Measurements from ENCODE around the gene CENPX.

CENPX gene

GRCh38 chr17:82022310-82022980 lies at the start of gene CENPX:
Gene CENPX, minus strand, starts transcription at chr17:82022878. Its CDS starts 17 bp downstream, at chr17:82022861.
- Histone ChIP-seq H3K9me3 (ENCODE audit: low read depth, low read length) (no peaks in the 10 kb centered on the region), H3K36me3 (ENCODE audit: insufficient read depth, low read length) (no peaks in the 10 kb centered on the region), H3K27ac (no peak within 1 kb of the TSS), H3K9ac (ENCODE audit: insufficient read length) (peak within 1 kb of the TSS; percentile 85), H3K4me3 (peak within 1 kb of the TSS; percentile 98)
- TF ChIP-seq POLR2AphosphoS5 (IDR thresholded peaks at IDR 0.05; ENCODE audit: borderline replicate concordance, low read depth, low read length): peak; percentile 55; the same call in 1 of the 2 replicates
- TF ChIP-seq EZH2 (IDR thresholded peaks at IDR 0.05): no peak
- DNase-seq (ENCODE audit: low read depth, low spot score): no peak

GRCh38 chr17:82070611-82071010 lies 47.9 kb upstream of the CENPX start:
- Histone ChIP-seq H3K9ac (ENCODE audit: insufficient read length) (no peak overlapping the region), H3K4me3 (no peak overlapping the region), H3K27ac (no peak overlapping the region), H3K36me3 (ENCODE audit: insufficient read depth, low read length) (no peaks in the 10 kb centered on the region), H3K9me3 (ENCODE audit: low read depth, low read length) (no peaks in the 10 kb centered on the region)
- TF ChIP-seq FOXP2 (optimal IDR thresholded peaks at IDR 0.05; ENCODE audit: control extremely low read depth, extremely low read length, insufficient read depth) (no peak), EZH2 (IDR thresholded peaks at IDR 0.05) (no peak), POLR2AphosphoS5 (IDR thresholded peaks at IDR 0.05; ENCODE audit: borderline replicate concordance, low read depth, low read length) (no peak)
- no peak for DNase-seq (ENCODE audit: low read depth, low spot score)

- no peak for DNase-seq (ENCODE audit: low read depth, low spot score)
- peaks cover 12% of the 10 kb centered on the region; the same call in 1 of the 2 replicates for H3K36me3 ChIP-seq (ENCODE audit: insufficient read depth, low read length)
- no peaks in the 10 kb centered on the region for H3K9me3 ChIP-seq (ENCODE audit: low read depth, low read length)
- H3K27ac ChIP-seq: peak within 1 kb of the TSS; percentile 86
- peak within 1 kb of the TSS; percentile 96 for H3K9ac ChIP-seq (ENCODE audit: insufficient read length)
- no peak for TF ChIP-seq EZH2 (IDR thresholded peaks at IDR 0.05)
- 0 out of 2 replicates have a peak, but pooled peaks have one; percentile 13 for TF ChIP-seq POLR2AphosphoS5 (IDR thresholded peaks at IDR 0.05; ENCODE audit: borderline replicate concordance, low read depth, low read length)
- H3K4me3 ChIP-seq: peak within 1 kb of the TSS; percentile 90
Measured at GRCh38 chr17:82065638-82066303, 43.1 kb upstream of the CENPX start, which contains the start of gene DUS1L. Gene DUS1L, minus strand, starts transcription at chr17:82065804. Its CDS starts 745 bp downstream, at chr17:82065059.

- Histone ChIP-seq H3K9ac (ENCODE audit: insufficient read length) (peak overlapping the region; percentile 96), H3K36me3 (ENCODE audit: insufficient read depth, low read length) (peaks cover 18% of the 10 kb centered on the region; the same call in 1 of the 2 replicates), H3K4me3 (peak overlapping the region; percentile 90), H3K27ac (no peak overlapping the region), H3K9me3 (ENCODE audit: low read depth, low read length) (no peaks in the 10 kb centered on the region)
- DNase-seq (ENCODE audit: low read depth, low spot score): no peak
- TF ChIP-seq FOXP2 (optimal IDR thresholded peaks at IDR 0.05; ENCODE audit: control extremely low read depth, extremely low read length, insufficient read depth) (no peak), EZH2 (IDR thresholded peaks at IDR 0.05) (no peak), POLR2AphosphoS5 (IDR thresholded peaks at IDR 0.05; ENCODE audit: borderline replicate concordance, low read depth, low read length) (no peak)
Measured at GRCh38 chr17:82065193-82065637, 42.5 kb upstream of the CENPX start.

- peak overlapping the region; percentile 90 for H3K4me3 ChIP-seq
- H3K27ac ChIP-seq: no peak overlapping the region
- DNase-seq (ENCODE audit: low read depth, low spot score): no peak
- peaks cover 24% of the 10 kb centered on the region; the same call in 1 of the 2 replicates for H3K36me3 ChIP-seq (ENCODE audit: insufficient read depth, low read length)
- peak overlapping the region; percentile 96 for H3K9ac ChIP-seq (ENCODE audit: insufficient read length)
- no peaks in the 10 kb centered on the region for H3K9me3 ChIP-seq (ENCODE audit: low read depth, low read length)
- no peak for TF ChIP-seq EZH2 (IDR thresholded peaks at IDR 0.05)
- no peak for TF ChIP-seq POLR2AphosphoS5 (IDR thresholded peaks at IDR 0.05; ENCODE audit: borderline replicate concordance, low read depth, low read length)
- TF ChIP-seq FOXP2 (optimal IDR thresholded peaks at IDR 0.05; ENCODE audit: control extremely low read depth, extremely low read length, insufficient read depth): no peak
Measured at GRCh38 chr17:82064433-82065192, 41.9 kb upstream of the CENPX start.

GRCh38 chr17:82063424-82064415 lies 41.0 kb upstream of the CENPX start:
- H3K4me3 ChIP-seq: peak overlapping the region; percentile 90; the same call in 1 of the 2 replicates
- TF ChIP-seq EZH2 (IDR thresholded peaks at IDR 0.05) (no peak), FOXP2 (optimal IDR thresholded peaks at IDR 0.05; ENCODE audit: control extremely low read depth, extremely low read length, insufficient read depth) (no peak), POLR2AphosphoS5 (IDR thresholded peaks at IDR 0.05; ENCODE audit: borderline replicate concordance, low read depth, low read length) (no peak)
- H3K9ac ChIP-seq (ENCODE audit: insufficient read length): peak overlapping the region; percentile 96
- H3K36me3 ChIP-seq (ENCODE audit: insufficient read depth, low read length): peaks cover 25% of the 10 kb centered on the region; the same call in 1 of the 2 replicates
- no peak for DNase-seq (ENCODE audit: low read depth, low spot score)
- H3K9me3 ChIP-seq (ENCODE audit: low read depth, low read length): no peaks in the 10 kb centered on the region
- no peak overlapping the region for H3K27ac ChIP-seq

GRCh38 chr17:82062984-82063368 lies 40.3 kb upstream of the CENPX start:
- Histone ChIP-seq H3K27ac (no peak overlapping the region), H3K9me3 (ENCODE audit: low read depth, low read length) (no peaks in the 10 kb centered on the region), H3K9ac (ENCODE audit: insufficient read length) (no peak overlapping the region), H3K4me3 (no peak overlapping the region), H3K36me3 (ENCODE audit: insufficient read depth, low read length) (peaks cover 28% of the 10 kb centered on the region; the same call in 1 of the 2 replicates)
- no peak for TF ChIP-seq EZH2 (IDR thresholded peaks at IDR 0.05)
- TF ChIP-seq FOXP2 (optimal IDR thresholded peaks at IDR 0.05; ENCODE audit: control extremely low read depth, extremely low read length, insufficient read depth): no peak
- TF ChIP-seq POLR2AphosphoS5 (IDR thresholded peaks at IDR 0.05; ENCODE audit: borderline replicate concordance, low read depth, low read length): no peak
- DNase-seq (ENCODE audit: low read depth, low spot score): no peak
